Measurements from ENCODE around the gene RIMKLA.
A peak's percentile ranks its signal among the peaks of the same experiment; 100 is the strongest.

RIMKLA gene

GRCh38 chr1:42427240-42427639 lies 46.6 kb downstream of the RIMKLA start:
- no peak for DNase-seq (ENCODE audit: low read depth in 2 of 2, low spot score in 1 of 2)

- no peak for DNase-seq (ENCODE audit: low read depth in 2 of 2, low spot score in 1 of 2)
These were observed 49.0 kb downstream of the RIMKLA start for GRCh38 chr1:42429603-42430002.

- no peak for DNase-seq (ENCODE audit: low read depth in 2 of 2, low spot score in 1 of 2)
These were observed 49.9 kb downstream of the RIMKLA start for GRCh38 chr1:42430286-42431135.

- DNase-seq (ENCODE audit: low read depth in 2 of 2, low spot score in 1 of 2): no peak
These were observed 50.9 kb downstream of the RIMKLA start for GRCh38 chr1:42431514-42431913.

- no peak for DNase-seq (ENCODE audit: low read depth in 2 of 2, low spot score in 1 of 2)
These were observed 52.1 kb downstream of the RIMKLA start for GRCh38 chr1:42432714-42433113.

GRCh38 chr1:42433369-42433768 lies 52.8 kb downstream of the RIMKLA start:
- DNase-seq (ENCODE audit: low read depth in 2 of 2, low spot score in 1 of 2): no peak

GRCh38 chr1:42434340-42434739 lies 53.7 kb downstream of the RIMKLA start:
- DNase-seq (ENCODE audit: low read depth in 2 of 2, low spot score in 1 of 2): no peak

- DNase-seq (ENCODE audit: low read depth in 2 of 2, low spot score in 1 of 2): no peak
These were observed 59.3 kb downstream of the RIMKLA start for GRCh38 chr1:42439940-42440339.

GRCh38 chr1:42442662-42443061 lies 62.1 kb downstream of the RIMKLA start:
- no peak for DNase-seq (ENCODE audit: low read depth in 2 of 2, low spot score in 1 of 2)

GRCh38 chr1:42449256-42449655 lies 68.7 kb downstream of the RIMKLA start:
- DNase-seq (ENCODE audit: low read depth in 2 of 2, low spot score in 1 of 2): no peak

GRCh38 chr1:42450061-42450460 lies 69.5 kb downstream of the RIMKLA start:
- no peak for DNase-seq (ENCODE audit: low read depth in 2 of 2, low spot score in 1 of 2)

- DNase-seq (ENCODE audit: low read depth in 2 of 2, low spot score in 1 of 2): no peak
These were observed 72.8 kb downstream of the RIMKLA start for GRCh38 chr1:42453386-42453785.

GRCh38 chr1:42454403-42454802 lies 73.8 kb downstream of the RIMKLA start:
- DNase-seq (ENCODE audit: low read depth in 2 of 2, low spot score in 1 of 2): no peak

- DNase-seq (ENCODE audit: low read depth in 2 of 2, low spot score in 1 of 2): peak; percentile 82
These were observed 75.6 kb downstream of the RIMKLA start, which contains the start of the genes PPCS and ZMYND12 for GRCh38 chr1:42456010-42456753. TSS of gene PPCS (plus strand) at chr1:42456543. CDS start at chr1:42456566, 23 bp downstream. TSS of gene ZMYND12 (minus strand) at chr1:42456022. CDS start at chr1:42455997, 25 bp downstream.

- peak; percentile 18 to 24 for DNase-seq (ENCODE audit: low read depth in 2 of 2, low spot score in 1 of 2)
These were observed 76.1 kb downstream of the RIMKLA start for GRCh38 chr1:42456754-42457089.

- DNase-seq (ENCODE audit: low read depth in 2 of 2, low spot score in 1 of 2): no peak
These were observed 80.6 kb downstream of the RIMKLA start for GRCh38 chr1:42461196-42461595.

- DNase-seq (ENCODE audit: low read depth in 2 of 2, low spot score in 1 of 2): peak; percentile 90 to 94
These were observed 82.5 kb downstream of the RIMKLA start, which contains the start of gene CCDC30 for GRCh38 chr1:42462828-42463763. TSS of gene CCDC30 (plus strand) at chr1:42463286. CDS start at chr1:42480552, 17,266 bp downstream.

GRCh38 chr1:42463921-42464320 lies 83.3 kb downstream of the RIMKLA start:
- no peak for DNase-seq (ENCODE audit: low read depth in 2 of 2, low spot score in 1 of 2)

GRCh38 chr1:42466030-42466429 lies 85.4 kb downstream of the RIMKLA start:
- no peak for DNase-seq (ENCODE audit: low read depth in 2 of 2, low spot score in 1 of 2)

- no peak for DNase-seq (ENCODE audit: low read depth in 2 of 2, low spot score in 1 of 2)
These were observed 89.1 kb downstream of the RIMKLA start for GRCh38 chr1:42469727-42470126.

All from stimulated activated CD8-positive, alpha-beta memory T cell treated with anti-CD3 and anti-CD28 coated beads, Interleukin-4, amount 100 ng/mL, for 4 hours (primary cell).